ENCODE results near the gene CDC23. TPM values are rescaled to one million over a fixed set of nuclear protein-coding genes. Genes with fewer than 3 reads are reported as not detected.

The CDC23 gene
- polyA plus RNA-seq, 3 donors: 7.8 to 15.9 (median 12.8) TPM

DNA sequence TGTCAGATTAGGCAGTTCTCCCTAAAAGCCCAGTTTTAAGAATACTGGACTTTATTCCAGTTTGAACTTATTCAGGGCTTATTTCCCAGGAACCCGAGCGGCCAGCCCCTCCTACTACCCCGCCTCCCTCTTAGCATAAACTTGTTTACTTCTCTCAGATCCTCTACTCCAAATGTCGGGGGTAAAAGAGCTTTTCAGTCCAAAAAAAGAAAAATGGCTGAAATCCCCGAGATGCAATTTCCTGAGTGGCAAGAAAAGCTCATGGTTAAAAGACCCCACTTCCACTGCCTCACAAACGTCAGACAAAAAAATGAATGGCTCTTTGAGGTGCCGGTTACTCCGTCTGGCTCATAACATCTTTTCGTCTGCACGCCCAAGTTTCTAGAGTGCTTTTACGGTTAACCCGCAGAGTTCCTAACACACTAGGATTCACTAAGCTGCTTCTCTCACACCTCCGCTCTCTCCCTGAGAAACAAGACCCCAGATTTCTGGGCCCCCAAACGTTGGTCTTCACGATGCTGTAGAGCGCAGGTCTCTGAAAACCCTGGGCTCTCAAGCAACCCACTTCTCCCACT lies 35.1 kb downstream of the CDC23 start:
- Histone ChIP-seq H3K27me3 (ENCODE audit: control insufficient read depth in 2 of 2, insufficient read depth in 2 of 2, low read length in 2 of 2) (no peaks in the 10 kb centered on the region), H3K9me3 (replicated peaks in 1 of 2; ENCODE audit: control insufficient read depth in 1 of 2, insufficient read depth in 1 of 2, low read length in 2 of 2) (no peaks in the 10 kb centered on the region), H3K4me2 (replicated peaks; ENCODE audit: extremely low read depth, low read length, poor library complexity, severe bottlenecking) (peak overlapping the region; percentile 99), H3K4me1 (ENCODE audit: control insufficient read depth in 1 of 2, insufficient read depth in 2 of 2, low read length in 2 of 2) (peaks cover 29 to 35% of the 10 kb centered on the region in 2 donors), H3K79me2 (ENCODE audit: insufficient read depth, low read length) (peaks cover 68% of the 10 kb centered on the region), H2AFZ (ENCODE audit: insufficient read depth, low read depth, low read length, poor library complexity, severe bottlenecking) (peak overlapping the region; percentile 93), H3K4me3 (replicated peaks in 1 of 3; ENCODE audit: low read depth in 2 of 3, low read length in 3 of 3) (peak overlapping the region; percentile 73 to 94 (median 79)), H3K36me3 (replicated peaks in 1 of 2; ENCODE audit: control insufficient read depth in 1 of 2, insufficient read depth in 2 of 2, low read length in 2 of 2) (peaks cover 33 to 55% of the 10 kb centered on the region in 2 donors), H3K27ac (ENCODE audit: low read depth in 1 of 2, low read length in 2 of 2) (peak overlapping the region; percentile 15 to 63), H4K20me1 (ENCODE audit: insufficient read depth, low read length) (peaks cover 5% of the 10 kb centered on the region), H3K9ac (ENCODE audit: insufficient read depth, low read length, poor library complexity, severe bottlenecking) (peak overlapping the region; percentile 64)
- Mint-ChIP-seq H3K27ac (no peak overlapping the region), H3K4me3 (no peak overlapping the region), H3K4me1 (peaks cover 5% of the 10 kb centered on the region), H3K27me3 (ENCODE audit: low read depth in 3 of 3) (no peaks in the 10 kb centered on the region), H3K36me3 (peaks cover 34 to 59% of the 10 kb centered on the region in 2 donors), H3K9me3 (no peaks in the 10 kb centered on the region)
- intact Hi-C loops (cut with micrococcal nuclease): loop anchor here in 1 of 2 donors (5.0 to 10.0 kb wide), 3 partner anchors 34 to 367 kb away; partner anchors contain the start of genes CDC23, ETF1 and FAM53C
- 0% methylated on average over 11 of the region's 16 CpGs for WGBS (ENCODE audit: insufficient coverage)
- peak in 1 of 3 donors; percentile 9 for DNase-seq
- TF ChIP-seq, protein P1, sequence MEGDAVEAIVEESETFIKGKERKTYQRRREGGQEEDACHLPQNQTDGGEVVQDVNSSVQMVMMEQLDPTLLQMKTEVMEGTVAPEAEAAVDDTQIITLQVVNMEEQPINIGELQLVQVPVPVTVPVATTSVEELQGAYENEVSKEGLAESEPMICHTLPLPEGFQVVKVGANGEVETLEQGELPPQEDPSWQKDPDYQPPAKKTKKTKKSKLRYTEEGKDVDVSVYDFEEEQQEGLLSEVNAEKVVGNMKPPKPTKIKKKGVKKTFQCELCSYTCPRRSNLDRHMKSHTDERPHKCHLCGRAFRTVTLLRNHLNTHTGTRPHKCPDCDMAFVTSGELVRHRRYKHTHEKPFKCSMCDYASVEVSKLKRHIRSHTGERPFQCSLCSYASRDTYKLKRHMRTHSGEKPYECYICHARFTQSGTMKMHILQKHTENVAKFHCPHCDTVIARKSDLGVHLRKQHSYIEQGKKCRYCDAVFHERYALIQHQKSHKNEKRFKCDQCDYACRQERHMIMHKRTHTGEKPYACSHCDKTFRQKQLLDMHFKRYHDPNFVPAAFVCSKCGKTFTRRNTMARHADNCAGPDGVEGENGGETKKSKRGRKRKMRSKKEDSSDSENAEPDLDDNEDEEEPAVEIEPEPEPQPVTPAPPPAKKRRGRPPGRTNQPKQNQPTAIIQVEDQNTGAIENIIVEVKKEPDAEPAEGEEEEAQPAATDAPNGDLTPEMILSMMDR (IDR thresholded peaks at IDR 0.05): no peak

DNA sequence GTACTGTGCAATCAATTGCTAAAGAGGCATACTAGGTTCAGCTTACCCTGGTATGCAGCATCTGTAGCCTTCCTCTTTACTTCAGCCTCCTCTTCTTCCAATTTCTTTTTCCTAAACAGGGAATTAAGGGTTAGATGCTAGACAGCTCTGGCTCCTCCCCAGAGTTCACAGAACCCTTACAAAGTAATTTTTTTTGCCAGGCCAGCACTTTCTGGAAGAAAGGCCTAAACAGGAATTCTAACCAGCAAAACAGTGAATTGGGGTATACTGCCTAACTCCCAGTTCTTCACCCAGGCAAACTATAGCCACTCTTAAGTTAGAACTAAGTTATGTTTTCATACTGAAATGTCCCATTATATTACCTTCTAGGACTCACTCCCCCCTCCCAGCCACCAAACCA lies 42.8 kb downstream of the CDC23 start:
- H3K9me3 Mint-ChIP-seq: no peaks in the 10 kb centered on the region
- intact Hi-C loops (cut with micrococcal nuclease): loop anchor here in 1 of 2 donors (10.0 kb wide), 1 partner anchor 375 kb away; the partner anchor contains the start of gene ETF1
- DNase-seq: no peak

More for the DNA sequence above, 42.8 kb downstream of the CDC23 start:
- Mint-ChIP-seq H3K4me3 (no peak overlapping the region), H3K27ac (no peak overlapping the region), H3K4me1 (peaks cover 5% of the 10 kb centered on the region), H3K27me3 (ENCODE audit: low read depth in 3 of 3) (no peaks in the 10 kb centered on the region), H3K36me3 (peaks cover 79 to 97% of the 10 kb centered on the region in 2 donors)
- Histone ChIP-seq H3K27me3 (ENCODE audit: control insufficient read depth in 2 of 2, insufficient read depth in 2 of 2, low read length in 2 of 2) (no peaks in the 10 kb centered on the region), H3K79me2 (ENCODE audit: insufficient read depth, low read length) (peaks cover 12% of the 10 kb centered on the region), H3K4me3 (replicated peaks in 1 of 3; ENCODE audit: low read depth in 2 of 3, low read length in 3 of 3) (no peak overlapping the region), H3K4me2 (replicated peaks; ENCODE audit: extremely low read depth, low read length, poor library complexity, severe bottlenecking) (no peak overlapping the region), H3K9me3 (replicated peaks in 1 of 2; ENCODE audit: control insufficient read depth in 1 of 2, insufficient read depth in 1 of 2, low read length in 2 of 2) (no peaks in the 10 kb centered on the region), H3K36me3 (replicated peaks in 1 of 2; ENCODE audit: control insufficient read depth in 1 of 2, insufficient read depth in 2 of 2, low read length in 2 of 2) (peaks cover 80 to 100% of the 10 kb centered on the region in 2 donors), H3K4me1 (ENCODE audit: control insufficient read depth in 1 of 2, insufficient read depth in 2 of 2, low read length in 2 of 2) (peaks cover 5 to 7% of the 10 kb centered on the region in 2 donors), H3K27ac (ENCODE audit: low read depth in 1 of 2, low read length in 2 of 2) (no peak overlapping the region), H3K9ac (ENCODE audit: insufficient read depth, low read length, poor library complexity, severe bottlenecking) (no peak overlapping the region), H4K20me1 (ENCODE audit: insufficient read depth, low read length) (no peaks in the 10 kb centered on the region), H2AFZ (ENCODE audit: insufficient read depth, low read depth, low read length, poor library complexity, severe bottlenecking) (no peak overlapping the region)
- TF ChIP-seq, protein P1 (IDR thresholded peaks at IDR 0.05): no peak
